Measurements from ENCODE around the gene PIEZO2.
A peak's percentile ranks its signal among the peaks of the same experiment; 100 is the strongest.
"Not testable (repeated sequence)": the region's sequence is repeated elsewhere in the genome, so short reads cannot be mapped to it uniquely, and the experiment has no call there.

PIEZO2 gene

GRCh38 chr18:11148680-11149440 is 509 bp downstream of the PIEZO2 start:
- no peak for DNase-seq (ENCODE audit: low read depth)

GRCh38 chr18:11147962-11148679 is 1.2 kb downstream of the PIEZO2 start:
- no peak for DNase-seq (ENCODE audit: low read depth)

DNA sequence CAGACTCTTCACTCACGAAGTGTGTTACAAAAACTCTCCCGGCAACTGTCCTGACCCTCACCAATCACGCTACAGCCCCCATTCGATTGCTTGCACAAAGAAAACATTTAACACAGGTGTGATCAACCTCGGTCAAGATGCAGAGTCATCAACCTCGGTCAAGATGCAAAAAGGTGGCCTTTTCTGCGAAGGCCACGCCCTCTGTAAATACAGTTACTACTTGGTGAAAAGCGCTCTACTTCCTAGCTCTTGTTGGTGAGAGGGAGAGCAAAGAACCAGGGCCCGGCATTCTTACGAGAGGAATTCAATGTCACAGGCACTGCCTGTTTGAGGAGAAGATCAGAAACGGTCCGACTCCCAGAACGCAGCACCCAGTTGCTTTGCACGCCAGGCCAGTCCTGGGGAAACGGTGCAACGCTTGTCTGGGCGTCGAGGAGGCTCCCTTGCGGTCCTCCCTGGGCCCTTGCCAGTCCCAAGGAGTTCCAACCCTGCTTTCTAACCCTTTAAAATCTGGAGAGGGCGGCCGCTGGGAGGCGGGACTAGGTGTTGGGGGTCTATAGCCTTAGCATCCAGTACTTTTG is 1.9 kb downstream of the PIEZO2 start:
- DNase-seq (ENCODE audit: low read depth): no peak

DNA sequence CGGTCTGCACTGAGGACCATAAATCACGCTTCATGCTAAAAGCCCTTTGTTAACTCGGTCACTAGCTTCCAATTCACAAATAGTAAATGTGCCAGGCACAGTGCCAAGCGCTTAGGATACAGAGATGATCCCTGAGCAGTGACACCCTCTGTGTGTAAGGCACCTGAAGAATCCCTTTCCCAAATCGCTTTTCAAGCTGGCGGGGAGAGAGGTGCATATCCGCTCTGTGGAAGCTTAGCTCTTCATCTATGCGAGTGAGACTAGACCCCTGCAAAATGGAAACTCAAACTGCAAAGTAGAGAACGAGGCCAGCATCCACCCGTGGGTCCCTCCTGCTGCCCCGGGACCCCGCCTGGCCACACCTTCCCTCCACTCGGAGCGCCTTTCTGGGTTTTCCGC is 2.4 kb downstream of the PIEZO2 start:
- DNase-seq (ENCODE audit: low read depth): no peak

GRCh38 chr18:11146238-11146946 is 3.0 kb downstream of the PIEZO2 start:
- DNase-seq (ENCODE audit: low read depth): no peak

- DNase-seq (ENCODE audit: low read depth): no peak
These were observed 3.8 kb downstream of the PIEZO2 start for GRCh38 chr18:11145413-11146191.

- no peak for DNase-seq (ENCODE audit: low read depth)
These were observed 12.0 kb downstream of the PIEZO2 start for GRCh38 chr18:11137400-11137799.

GRCh38 chr18:11136241-11136640 is 13.1 kb downstream of the PIEZO2 start:
- no peak for DNase-seq (ENCODE audit: low read depth)

- no peak for DNase-seq (ENCODE audit: low read depth)
These were observed 14.4 kb downstream of the PIEZO2 start for GRCh38 chr18:11134940-11135339.

DNA sequence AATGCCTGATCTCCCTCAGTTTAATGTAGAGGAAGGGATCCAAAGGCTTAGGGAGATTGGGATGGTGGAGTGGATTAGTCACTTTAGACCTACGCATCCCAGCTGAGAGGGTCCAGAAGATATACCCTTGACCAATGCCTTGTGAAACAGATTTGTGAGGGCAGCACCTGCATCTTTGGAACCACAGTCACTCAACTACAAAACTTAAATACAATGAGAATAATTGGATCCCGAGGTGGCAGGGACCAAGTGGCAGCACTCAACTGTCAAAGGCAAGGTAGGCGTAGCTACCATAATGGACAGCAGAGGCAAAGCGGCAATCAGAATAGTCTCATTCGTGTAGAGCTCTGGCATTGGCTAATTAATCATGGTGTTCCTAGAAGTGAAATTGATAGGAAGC is 20.3 kb downstream of the PIEZO2 start:
- DNase-seq (ENCODE audit: low read depth): not testable (repeated sequence)

DNA sequence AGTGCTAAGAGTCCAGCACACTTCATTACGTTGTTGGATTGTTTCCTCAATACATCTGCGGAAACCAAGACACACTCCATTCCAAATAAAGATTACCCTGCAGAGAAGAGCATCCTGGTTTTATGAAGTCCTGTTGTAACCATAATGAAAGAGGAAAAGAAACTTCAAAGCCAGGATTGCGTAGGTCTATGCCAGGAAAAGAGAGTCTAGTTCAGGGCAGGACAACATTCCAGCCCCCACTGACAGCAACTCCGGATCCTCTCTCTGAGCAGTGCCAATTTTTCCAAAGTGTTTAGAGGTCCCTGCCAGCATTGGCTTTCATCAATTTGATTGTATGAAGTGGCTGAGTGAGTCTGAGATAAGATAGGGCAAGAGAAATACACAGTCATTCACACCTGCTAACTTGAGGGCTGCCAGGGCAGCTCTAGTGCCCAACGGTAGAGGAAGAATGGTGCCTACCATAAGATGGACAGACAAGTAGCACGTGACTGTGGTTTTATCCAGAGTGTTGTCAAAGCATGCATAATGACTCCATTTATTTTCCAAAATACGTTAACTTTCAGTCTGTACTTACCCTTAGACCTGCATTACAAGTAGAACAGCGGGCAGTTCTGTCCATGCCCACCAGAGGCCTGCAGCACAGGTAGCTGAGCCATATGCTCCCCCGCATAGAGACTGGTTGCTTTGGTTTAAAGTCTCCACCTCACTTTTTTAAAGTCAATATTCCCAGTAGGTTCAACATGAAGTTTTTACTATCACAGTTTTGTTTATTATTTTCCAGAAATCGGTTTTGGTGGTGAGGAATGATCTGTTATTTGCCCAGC is 23.7 kb downstream of the PIEZO2 start:
- no peak for DNase-seq (ENCODE audit: low read depth)

DNA sequence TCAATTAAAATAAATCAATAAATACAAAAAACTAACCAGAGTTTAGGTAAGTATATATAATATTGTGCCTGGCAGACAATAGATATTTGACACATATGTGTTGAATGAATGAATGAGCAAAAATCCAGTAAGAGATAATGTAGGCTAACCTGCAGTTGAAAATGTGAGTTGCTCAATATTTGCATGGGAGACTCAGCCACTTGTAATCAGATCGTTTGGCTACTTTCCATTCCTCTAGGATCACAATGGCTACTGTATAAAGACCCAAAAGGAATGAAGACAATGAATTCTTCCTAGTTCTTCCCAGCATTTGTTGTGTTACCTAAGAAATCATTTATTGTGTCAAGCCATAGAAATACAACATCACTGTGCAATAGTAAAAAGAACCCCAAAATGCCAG is 25.3 kb downstream of the PIEZO2 start:
- DNase-seq (ENCODE audit: low read depth): no peak

DNA sequence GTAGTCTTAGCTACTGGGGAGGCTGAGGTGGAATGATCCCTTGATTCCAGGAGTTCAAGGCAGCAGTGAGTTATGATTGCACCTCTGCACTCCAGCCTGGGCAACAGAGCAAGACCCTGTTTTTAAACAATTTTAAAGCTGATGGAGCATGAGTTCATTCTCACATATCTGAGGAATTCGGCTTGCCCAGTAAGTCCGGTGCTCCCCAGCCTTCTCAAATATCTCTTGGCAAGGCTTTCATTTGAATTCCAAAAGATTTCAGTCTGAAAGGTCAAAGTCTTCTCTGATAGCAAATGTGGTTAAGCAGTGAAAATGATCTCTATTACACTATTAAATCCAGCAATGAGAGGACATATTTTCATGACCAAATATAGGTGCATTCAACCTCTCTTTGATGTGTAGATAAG is 27.9 kb downstream of the PIEZO2 start:
- DNase-seq (ENCODE audit: low read depth): peak; percentile 76

DNA sequence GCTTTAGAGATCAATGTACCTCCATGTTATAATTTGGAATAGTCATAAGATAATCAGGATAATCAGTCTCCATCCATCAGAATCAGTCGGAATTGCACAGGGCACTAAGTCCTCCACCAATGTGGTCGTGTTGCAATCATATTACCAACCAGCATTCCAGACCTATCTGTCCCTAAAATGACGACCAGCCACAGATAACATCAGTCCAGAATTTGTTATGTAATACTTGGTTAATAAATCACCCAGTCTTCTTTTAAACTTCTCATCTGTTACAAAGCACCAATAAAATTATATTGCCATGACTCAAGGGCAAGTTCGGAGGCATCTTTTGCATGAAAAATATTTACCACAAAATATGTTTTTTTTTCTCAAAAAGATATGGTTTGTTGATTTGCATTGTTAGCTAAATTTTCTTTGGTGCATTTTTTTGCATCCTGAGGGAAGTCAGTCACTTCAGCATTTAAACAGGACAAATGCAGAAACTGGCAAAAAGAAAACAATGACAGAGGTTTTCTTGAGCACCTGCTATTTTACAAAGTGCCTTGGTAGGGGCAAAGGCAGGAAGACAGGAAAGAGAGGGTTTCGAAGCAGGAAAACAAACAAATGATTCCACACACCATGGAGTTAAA is 29.3 kb downstream of the PIEZO2 start:
- DNase-seq (ENCODE audit: low read depth): peak; percentile 56

- peak; percentile 31 for DNase-seq (ENCODE audit: low read depth)
These were observed 29.8 kb downstream of the PIEZO2 start for GRCh38 chr18:11119550-11119949.

DNA sequence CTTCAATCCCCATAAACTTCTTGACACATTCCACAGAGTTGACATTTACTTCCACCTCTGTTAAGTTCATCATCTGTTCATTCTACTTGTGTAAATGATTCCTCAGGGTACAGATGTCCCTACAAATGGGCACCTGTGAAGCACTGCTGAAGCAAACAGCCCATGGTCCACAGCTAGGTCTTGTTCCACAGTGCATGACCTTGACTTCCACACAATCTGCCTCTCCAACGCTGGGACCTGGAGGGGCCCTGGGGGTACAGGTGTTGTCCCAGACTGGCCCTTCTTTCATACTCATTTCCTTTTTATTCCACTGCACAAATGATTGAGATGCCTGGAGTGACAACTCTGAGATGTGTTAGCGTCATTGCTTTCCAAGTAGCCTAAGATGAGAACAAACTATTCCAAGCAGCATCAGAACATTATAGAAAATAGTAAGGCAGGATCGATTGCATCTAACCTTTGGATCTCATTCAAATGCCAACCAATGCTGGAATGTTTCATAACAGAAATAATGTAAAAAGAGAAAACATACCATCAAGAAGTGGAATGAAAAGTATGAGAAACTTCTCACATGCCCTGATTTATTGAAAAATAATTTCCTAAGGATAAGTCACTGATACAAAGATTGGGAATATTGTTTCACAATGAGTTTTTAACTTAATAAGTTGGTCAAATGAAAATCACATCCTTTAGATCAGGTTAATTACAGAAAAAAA is 31.2 kb downstream of the PIEZO2 start:
- DNase-seq (ENCODE audit: low read depth): no peak

- DNase-seq (ENCODE audit: low read depth): peak; percentile 83
These were observed 34.1 kb downstream of the PIEZO2 start for GRCh38 chr18:11115276-11115675.

GRCh38 chr18:11114653-11115052 is 34.7 kb downstream of the PIEZO2 start:
- DNase-seq (ENCODE audit: low read depth): peak; percentile 75

GRCh38 chr18:11113937-11114336 is 35.4 kb downstream of the PIEZO2 start:
- DNase-seq (ENCODE audit: low read depth): no peak

- DNase-seq (ENCODE audit: low read depth): no peak
These were observed 36.3 kb downstream of the PIEZO2 start for GRCh38 chr18:11113046-11113548.
